Stromal cell of bone marrow (primary cell): ENCODE data around the gene MAPKAP1.

ENCODE experiments used
- DNase-seq: peaks from one replicate; pipeline ENCODE4 v3.0.0-alpha.2; 2012; ENCODE audit warnings: low read depth

The MAPKAP1 gene

GRCh38 chr9:125536167-125536772, 170.7 kb downstream of the MAPKAP1 start:
- DNase-seq = no peak

- DNase-seq = no peak
Measured at GRCh38 chr9:125534971-125535701, 171.9 kb downstream of the MAPKAP1 start.

- no peak for DNase-seq
Measured at GRCh38 chr9:125532812-125533594, 174.0 kb downstream of the MAPKAP1 start.

GRCh38 chr9:125532412-125532811, 174.6 kb downstream of the MAPKAP1 start:
- DNase-seq = no peak

GRCh38 chr9:125529589-125530515, 177.2 kb downstream of the MAPKAP1 start:
- DNase-seq = no peak

- DNase-seq = no peak
Measured at GRCh38 chr9:125529107-125529506, 177.9 kb downstream of the MAPKAP1 start.

GRCh38 chr9:125527471-125528002, 179.5 kb downstream of the MAPKAP1 start:
- no peak for DNase-seq

- peak; percentile 68 for DNase-seq
Measured at GRCh38 chr9:125525921-125526631, 180.9 kb downstream of the MAPKAP1 start.

- DNase-seq = no peak
Measured at GRCh38 chr9:125524583-125525355, 182.2 kb downstream of the MAPKAP1 start.

GRCh38 chr9:125523681-125524080, 183.3 kb downstream of the MAPKAP1 start:
- no peak for DNase-seq

GRCh38 chr9:125522328-125522725, 184.7 kb downstream of the MAPKAP1 start:
- peak; percentile 24 for DNase-seq

- DNase-seq = peak; percentile 89
Measured at GRCh38 chr9:125521462-125522327, 185.3 kb downstream of the MAPKAP1 start.

GRCh38 chr9:125519734-125520133, 187.3 kb downstream of the MAPKAP1 start:
- DNase-seq = no peak

GRCh38 chr9:125517577-125517976, 189.4 kb downstream of the MAPKAP1 start:
- no peak for DNase-seq

- no peak for DNase-seq
Measured at GRCh38 chr9:125515983-125516940, 190.7 kb downstream of the MAPKAP1 start.

GRCh38 chr9:125515281-125515680, 191.7 kb downstream of the MAPKAP1 start:
- no peak for DNase-seq

- DNase-seq = no peak
Measured at GRCh38 chr9:125514468-125514867, 192.5 kb downstream of the MAPKAP1 start.
